ENCODE data around the gene EPB41L1. TPM values are rescaled to one million over a fixed set of nuclear protein-coding genes. Genes with fewer than 3 reads are reported as not detected.
A peak's percentile ranks its signal among the peaks of the same experiment; 100 is the strongest.

EPB41L1 gene
- polyA plus RNA-seq, 3 donors = 0.05 TPM; not detected in 2

GRCh38 chr20:36218380-36219064, 64.0 kb downstream of the EPB41L1 start:
- Histone ChIP-seq H3K4me2 (replicated peaks; ENCODE audit: extremely low read depth, low read length, poor library complexity, severe bottlenecking) (no peak overlapping the region), H3K36me3 (replicated peaks in 1 of 2; ENCODE audit: control insufficient read depth in 1 of 2, insufficient read depth in 2 of 2, low read length in 2 of 2) (no peaks in the 10 kb centered on the region), H3K4me3 (replicated peaks in 1 of 3; ENCODE audit: low read depth in 2 of 3, low read length in 3 of 3) (no peak overlapping the region), H3K4me1 (ENCODE audit: control insufficient read depth in 1 of 2, insufficient read depth in 2 of 2, low read length in 2 of 2) (no peaks in the 10 kb centered on the region), H4K20me1 (ENCODE audit: insufficient read depth, low read length) (no peaks in the 10 kb centered on the region), H3K9ac (ENCODE audit: insufficient read depth, low read length, poor library complexity, severe bottlenecking) (no peak overlapping the region), H3K27me3 (ENCODE audit: control insufficient read depth in 2 of 2, insufficient read depth in 2 of 2, low read length in 2 of 2) (no peaks in the 10 kb centered on the region), H3K79me2 (ENCODE audit: insufficient read depth, low read length) (no peaks in the 10 kb centered on the region), H2AFZ (ENCODE audit: insufficient read depth, low read depth, low read length, poor library complexity, severe bottlenecking) (no peak overlapping the region), H3K9me3 (replicated peaks in 1 of 2; ENCODE audit: control insufficient read depth in 1 of 2, insufficient read depth in 1 of 2, low read length in 2 of 2) (no peaks in the 10 kb centered on the region), H3K27ac (ENCODE audit: low read depth in 1 of 2, low read length in 2 of 2) (no peak overlapping the region)
- no peaks in the 10 kb centered on the region for H3K9me3 Mint-ChIP-seq
- no peak for TF ChIP-seq CTCF (IDR thresholded peaks at IDR 0.05)
- H3K4me3 Mint-ChIP-seq = no peak overlapping the region
- no peak for DNase-seq
- peak overlapping the region in 1 of 7 donors; percentile 78 for H3K27ac Mint-ChIP-seq
- peaks cover 2 to 3% (median 3%) of the 10 kb centered on the region in 3 donors for H3K27me3 Mint-ChIP-seq (ENCODE audit: low read depth in 3 of 3)
- intact Hi-C loops (cut with micrococcal nuclease) = no loop called here
- H3K36me3 Mint-ChIP-seq = no peaks in the 10 kb centered on the region
- 87% methylated on average over 15 of the region's 16 CpGs for WGBS (ENCODE audit: insufficient coverage)
- H3K4me1 Mint-ChIP-seq = peaks cover 2% of the 10 kb centered on the region

- H3K27ac Mint-ChIP-seq = no peak overlapping the region
- H3K36me3 Mint-ChIP-seq = no peaks in the 10 kb centered on the region
- H3K27me3 Mint-ChIP-seq (ENCODE audit: low read depth in 3 of 3) = peaks cover 1 to 3% (median 2%) of the 10 kb centered on the region in 3 donors
- no peaks in the 10 kb centered on the region for H3K4me1 ChIP-seq (ENCODE audit: control insufficient read depth in 1 of 2, insufficient read depth in 2 of 2, low read length in 2 of 2)
- no peak for DNase-seq
- no peaks in the 10 kb centered on the region for H3K9me3 Mint-ChIP-seq
- no peak overlapping the region for H3K4me3 ChIP-seq (replicated peaks in 1 of 3; ENCODE audit: low read depth in 2 of 3, low read length in 3 of 3)
- intact Hi-C loops (cut with micrococcal nuclease) = no loop called here
- no peaks in the 10 kb centered on the region for H3K27me3 ChIP-seq (ENCODE audit: control insufficient read depth in 2 of 2, insufficient read depth in 2 of 2, low read length in 2 of 2)
- no peak overlapping the region for H3K27ac ChIP-seq (ENCODE audit: low read depth in 1 of 2, low read length in 2 of 2)
- H3K4me3 Mint-ChIP-seq = no peak overlapping the region
- no peak overlapping the region for H3K9ac ChIP-seq (ENCODE audit: insufficient read depth, low read length, poor library complexity, severe bottlenecking)
- no peaks in the 10 kb centered on the region for H3K9me3 ChIP-seq (replicated peaks in 1 of 2; ENCODE audit: control insufficient read depth in 1 of 2, insufficient read depth in 1 of 2, low read length in 2 of 2)
- no peaks in the 10 kb centered on the region for H4K20me1 ChIP-seq (ENCODE audit: insufficient read depth, low read length)
- H3K79me2 ChIP-seq (ENCODE audit: insufficient read depth, low read length) = no peaks in the 10 kb centered on the region
- H3K4me1 Mint-ChIP-seq = peaks cover 2% of the 10 kb centered on the region
- no peaks in the 10 kb centered on the region for H3K36me3 ChIP-seq (replicated peaks in 1 of 2; ENCODE audit: control insufficient read depth in 1 of 2, insufficient read depth in 2 of 2, low read length in 2 of 2)
- no peak overlapping the region for H3K4me2 ChIP-seq (replicated peaks; ENCODE audit: extremely low read depth, low read length, poor library complexity, severe bottlenecking)
- 95% methylated on average over 15 of the region's 17 CpGs for WGBS (ENCODE audit: insufficient coverage)
- no peak for TF ChIP-seq CTCF (IDR thresholded peaks at IDR 0.05)
- H2AFZ ChIP-seq (ENCODE audit: insufficient read depth, low read depth, low read length, poor library complexity, severe bottlenecking) = no peak overlapping the region
These were observed 65.2 kb downstream of the EPB41L1 start for GRCh38 chr20:36219671-36220220.

Data from CD14-positive monocyte (primary cell).